Measurements from ENCODE around the gene DESI1.
"Not testable (repeated sequence)": the region's sequence is repeated elsewhere in the genome, so short reads cannot be mapped to it uniquely, and the experiment has no call there.

The DESI1 gene

DNA sequence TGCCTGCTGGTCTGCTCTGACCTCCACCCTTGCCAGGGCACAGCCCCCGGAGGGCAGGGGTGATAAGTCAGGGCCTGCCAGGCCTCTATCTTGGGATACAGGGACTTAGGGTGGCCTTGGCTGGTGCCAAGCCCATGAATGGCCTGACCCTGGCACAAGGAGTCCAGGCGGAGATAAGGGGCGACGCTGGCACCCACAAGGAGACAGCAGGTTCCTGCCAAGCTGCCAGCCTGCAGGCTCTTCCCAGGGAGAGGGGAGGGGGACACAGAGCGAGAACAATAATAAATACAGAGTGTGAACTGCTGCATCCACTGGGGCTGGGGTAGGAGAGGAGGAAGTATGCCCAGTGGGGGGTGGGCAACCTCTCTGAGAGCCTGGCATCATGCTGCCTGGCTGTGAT is 59.1 kb downstream of the DESI1 start:
- H3K4me3 ChIP-seq (ENCODE audit: low read depth, low read length), result no peak overlapping the region
- TF ChIP-seq, protein P1, sequence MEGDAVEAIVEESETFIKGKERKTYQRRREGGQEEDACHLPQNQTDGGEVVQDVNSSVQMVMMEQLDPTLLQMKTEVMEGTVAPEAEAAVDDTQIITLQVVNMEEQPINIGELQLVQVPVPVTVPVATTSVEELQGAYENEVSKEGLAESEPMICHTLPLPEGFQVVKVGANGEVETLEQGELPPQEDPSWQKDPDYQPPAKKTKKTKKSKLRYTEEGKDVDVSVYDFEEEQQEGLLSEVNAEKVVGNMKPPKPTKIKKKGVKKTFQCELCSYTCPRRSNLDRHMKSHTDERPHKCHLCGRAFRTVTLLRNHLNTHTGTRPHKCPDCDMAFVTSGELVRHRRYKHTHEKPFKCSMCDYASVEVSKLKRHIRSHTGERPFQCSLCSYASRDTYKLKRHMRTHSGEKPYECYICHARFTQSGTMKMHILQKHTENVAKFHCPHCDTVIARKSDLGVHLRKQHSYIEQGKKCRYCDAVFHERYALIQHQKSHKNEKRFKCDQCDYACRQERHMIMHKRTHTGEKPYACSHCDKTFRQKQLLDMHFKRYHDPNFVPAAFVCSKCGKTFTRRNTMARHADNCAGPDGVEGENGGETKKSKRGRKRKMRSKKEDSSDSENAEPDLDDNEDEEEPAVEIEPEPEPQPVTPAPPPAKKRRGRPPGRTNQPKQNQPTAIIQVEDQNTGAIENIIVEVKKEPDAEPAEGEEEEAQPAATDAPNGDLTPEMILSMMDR (IDR thresholded peaks at IDR 0.05; ENCODE audit: control insufficient read depth, extremely low read depth, insufficient read depth), result no peak
- no peak for DNase-seq (ENCODE audit: low read depth)

DNA sequence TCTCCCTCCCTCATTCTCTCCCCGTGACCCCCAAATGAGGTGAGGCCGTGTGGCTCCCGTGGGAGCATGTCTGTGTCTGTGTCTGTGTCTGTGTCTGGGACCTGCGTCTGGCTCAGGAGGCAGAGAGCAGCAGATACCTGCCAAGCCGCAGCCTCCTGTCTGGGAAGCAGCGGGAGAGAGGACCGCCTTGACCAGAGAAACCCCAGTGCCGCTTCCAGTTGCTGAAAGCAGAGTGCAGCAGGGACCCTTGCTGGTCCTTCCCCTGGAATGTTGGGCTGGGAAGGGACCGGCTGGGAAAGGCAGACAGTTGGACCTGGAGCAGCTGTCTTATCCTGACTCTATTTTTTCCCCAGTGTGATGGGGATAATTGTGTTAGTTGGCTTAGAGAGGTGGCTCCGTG is 59.5 kb downstream of the DESI1 start:
- TF ChIP-seq, protein P1 (IDR thresholded peaks at IDR 0.05; ENCODE audit: control insufficient read depth, extremely low read depth, insufficient read depth), result no peak
- DNase-seq (ENCODE audit: low read depth), result no peak
- H3K4me3 ChIP-seq (ENCODE audit: low read depth, low read length), result no peak overlapping the region

DNA sequence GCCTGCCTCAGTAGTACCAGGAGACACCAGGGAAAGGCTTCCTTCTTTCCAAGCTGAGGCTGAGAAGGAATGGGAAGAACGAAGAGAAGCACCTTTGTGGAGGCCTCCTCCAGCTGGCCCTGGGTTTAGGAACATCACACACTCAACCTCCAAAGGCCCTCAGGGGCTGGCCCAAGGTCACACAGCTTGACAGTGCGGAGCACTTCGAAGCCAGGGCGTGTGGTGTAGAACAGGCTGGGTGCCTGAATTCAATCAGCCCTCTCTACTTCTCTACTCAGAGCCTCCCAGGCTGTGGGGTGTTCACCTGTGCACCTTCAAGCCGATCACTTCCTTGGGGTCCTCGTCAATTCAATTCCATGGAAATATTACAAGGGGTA is 60.8 kb downstream of the DESI1 start:
- H3K4me3 ChIP-seq (ENCODE audit: low read depth, low read length), result no peak overlapping the region
- TF ChIP-seq, protein P1 (IDR thresholded peaks at IDR 0.05; ENCODE audit: control insufficient read depth, extremely low read depth, insufficient read depth), result no peak
- DNase-seq (ENCODE audit: low read depth), result no peak

DNA sequence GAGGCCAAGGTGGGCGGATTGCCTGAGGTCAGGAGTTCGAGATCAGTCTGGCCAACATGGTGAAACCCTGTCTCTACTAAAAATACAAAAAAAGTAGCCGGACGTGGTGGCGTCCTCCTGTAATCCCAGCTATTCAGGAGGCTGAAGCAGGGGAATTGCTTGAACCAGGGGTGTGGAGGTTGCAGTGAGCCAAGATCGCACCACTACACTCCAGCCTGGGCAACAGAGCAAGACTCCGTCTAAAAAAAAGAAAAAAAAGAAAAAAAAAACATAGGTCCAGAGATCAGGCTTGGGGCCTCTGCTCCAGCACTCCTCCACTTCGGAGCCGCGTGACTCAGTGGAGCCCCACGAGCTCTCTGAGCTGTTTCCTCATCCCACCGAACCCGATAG is 62.6 kb downstream of the DESI1 start:
- DNase-seq (ENCODE audit: low read depth), result not testable (repeated sequence)

DNA sequence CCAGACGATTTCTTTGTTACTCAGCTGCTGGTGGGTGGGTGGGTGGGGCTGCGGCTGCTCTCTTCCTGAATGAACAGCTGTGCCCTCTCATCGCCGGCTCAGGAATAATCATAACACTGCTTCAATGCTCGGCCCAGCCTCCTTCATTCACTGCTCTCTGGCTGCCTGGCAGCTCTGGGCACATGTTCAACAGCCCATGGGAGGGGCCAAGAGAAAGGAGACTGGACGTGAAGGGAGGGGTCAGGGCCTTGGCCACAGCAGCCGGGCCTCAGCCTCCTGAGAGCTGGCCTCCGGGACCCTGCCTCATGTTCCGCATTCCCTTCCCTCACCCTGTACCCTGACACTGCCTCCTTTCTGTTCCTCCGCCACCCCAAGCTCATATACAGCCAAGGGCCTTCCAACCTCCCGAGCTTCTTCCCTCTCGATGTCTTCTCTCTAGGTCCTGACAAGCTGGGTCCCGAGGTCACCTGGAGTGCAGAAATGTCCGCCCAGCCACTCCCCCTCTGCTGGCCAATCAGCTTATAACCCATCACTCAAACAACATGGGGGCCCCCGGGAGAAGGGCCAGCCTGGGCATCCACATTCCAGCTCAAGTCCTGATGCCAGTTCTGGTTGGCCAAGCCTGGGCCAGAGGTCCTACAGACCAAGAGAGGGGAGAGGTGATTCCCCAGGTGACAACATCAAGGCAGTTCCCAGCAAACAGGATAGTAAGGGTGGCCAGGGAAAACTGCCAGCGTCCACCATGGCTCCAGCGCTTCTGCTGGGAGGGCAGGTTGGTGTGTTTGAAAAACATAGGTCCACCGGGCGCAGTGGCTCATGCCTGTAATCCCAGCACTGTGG is 63.2 kb downstream of the DESI1 start:
- TF ChIP-seq, protein P1 (IDR thresholded peaks at IDR 0.05; ENCODE audit: control insufficient read depth, extremely low read depth, insufficient read depth), result no peak
- no peak for DNase-seq (ENCODE audit: low read depth)
- no peak overlapping the region for H3K4me3 ChIP-seq (ENCODE audit: low read depth, low read length)

More for the DNA sequence above, 62.6 kb downstream of the DESI1 start:
- H3K4me3 ChIP-seq (ENCODE audit: low read depth, low read length), result not testable (repeated sequence)

DNA sequence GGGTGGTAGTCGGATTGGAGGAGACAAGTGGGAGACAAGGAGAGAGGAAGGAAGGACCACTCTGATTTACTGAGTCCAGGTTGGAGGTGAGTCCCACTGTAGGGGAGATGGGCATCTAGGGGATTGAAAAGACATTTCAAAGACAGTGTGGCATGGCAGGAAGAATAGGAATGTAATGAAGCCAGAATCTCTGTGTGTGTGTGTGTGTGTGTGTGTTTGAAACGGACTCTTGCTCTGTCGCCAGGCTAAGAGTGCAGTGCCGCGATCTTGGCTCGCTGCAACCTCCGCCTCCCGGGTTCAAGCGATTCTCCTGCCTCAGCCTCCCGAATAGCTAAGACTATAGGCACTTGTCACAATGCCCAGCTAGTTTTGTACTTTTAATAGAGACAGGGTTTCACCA is 64.3 kb downstream of the DESI1 start:
- TF ChIP-seq, protein P1 (IDR thresholded peaks at IDR 0.05; ENCODE audit: control insufficient read depth, extremely low read depth, insufficient read depth), result no peak
- H3K4me3 ChIP-seq (ENCODE audit: low read depth, low read length), result no peak overlapping the region
- no peak for DNase-seq (ENCODE audit: low read depth)

DNA sequence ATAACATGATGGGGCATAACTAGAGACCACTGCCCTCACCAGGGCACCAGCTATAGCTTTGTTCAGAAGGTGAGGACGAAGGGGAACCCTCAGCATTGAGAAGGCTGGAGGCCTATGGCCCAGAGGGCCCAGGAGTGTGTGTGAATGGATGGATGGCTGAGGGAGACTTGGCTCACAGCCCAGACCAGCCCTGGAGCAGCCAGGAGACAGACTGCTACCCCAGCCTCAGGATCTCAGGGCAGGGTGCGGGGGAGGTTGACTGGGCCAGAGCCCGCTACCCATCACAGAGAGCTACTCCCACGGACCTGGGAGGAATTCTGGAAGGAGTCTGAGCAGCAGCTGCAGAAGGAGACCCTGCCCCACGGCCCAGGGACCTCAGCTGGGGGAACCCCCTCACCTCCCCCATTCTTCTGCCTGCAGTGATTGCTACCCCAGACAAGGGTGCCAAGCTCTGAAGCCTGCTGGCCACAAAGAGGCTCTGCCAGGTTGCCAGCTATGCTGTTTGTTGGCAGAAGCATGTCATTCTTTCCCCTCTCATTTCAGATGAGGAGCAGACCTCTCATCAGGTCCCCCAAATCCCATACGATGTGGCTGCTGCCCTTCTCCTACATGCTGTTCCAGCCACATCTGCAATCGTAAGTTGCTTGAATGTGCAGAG is 65.4 kb downstream of the DESI1 start:
- TF ChIP-seq, protein P1 (IDR thresholded peaks at IDR 0.05; ENCODE audit: control insufficient read depth, extremely low read depth, insufficient read depth), result no peak
- no peak for DNase-seq (ENCODE audit: low read depth)

More for the DNA sequence above, 65.4 kb downstream of the DESI1 start:
- no peak overlapping the region for H3K4me3 ChIP-seq (ENCODE audit: low read depth, low read length)

Measured in LNCaP clone FGC (cell line).